ENCODE results near the gene MYNN. TPM values are rescaled to one million over a fixed set of nuclear protein-coding genes. Genes with fewer than 3 reads are reported as not detected.

The MYNN gene
- total RNA-seq, 4 donors from 2014 or later, result 6.5 to 19.1 (median 12.4) TPM

- 0 to 2% methylated on average over 10 to 16 of the region's 51 CpGs for WGBS, 2 donors
- peak in 1 of 4 donors; percentile 56 for TF ChIP-seq POLR2A (IDR thresholded peaks at IDR 0.05)
- TF ChIP-seq CTCF (IDR thresholded peaks at IDR 0.05), result no peak
- Histone ChIP-seq H3K27me3 (no peaks in the 10 kb centered on the region), H3K36me3 (peaks cover 0 to 5% (median 0%) of the 10 kb centered on the region in 3 donors), H3K4me3 (peak within 1 kb of the TSS; percentile 39 to 87 (median 67)), H3K4me1 (peaks cover 6 to 18% (median 9%) of the 10 kb centered on the region in 3 donors), H3K9me3 (no peaks in the 10 kb centered on the region), H3K27ac (peak within 1 kb of the TSS; percentile 81 to 95 (median 89))
- DNase-seq, result peak; percentile 15
- intact Hi-C loops (cut with DNase I), result no loop called here
Measured at GRCh38 chr3:169769287-169770181, 3.7 kb upstream of the MYNN start, which contains the start of gene ACTRT3. Gene ACTRT3, minus strand, starts transcription at chr3:169769561. Its CDS starts 41 bp downstream, at chr3:169769520.

- DNase-seq, result no peak
- peak overlapping the region; percentile 99 to 100 (median 100) for H3K27ac ChIP-seq
- H3K36me3 ChIP-seq, result peaks cover 0 to 27% (median 0%) of the 10 kb centered on the region in 3 donors
- TF ChIP-seq CTCF (IDR thresholded peaks at IDR 0.05), result no peak
- TF ChIP-seq POLR2A (IDR thresholded peaks at IDR 0.05), result no peak
- peaks cover 10 to 33% (median 21%) of the 10 kb centered on the region in 3 donors for H3K4me1 ChIP-seq
- peak overlapping the region; percentile 68 to 99 (median 80) for H3K4me3 ChIP-seq
- H3K27me3 ChIP-seq, result no peaks in the 10 kb centered on the region
- intact Hi-C loops (cut with DNase I), result no loop called here
- WGBS, 2 donors, result 0 to 1% methylated on average over 27 of the region's 27 CpGs
- H3K9me3 ChIP-seq, result no peaks in the 10 kb centered on the region
Measured at GRCh38 chr3:169771497-169772304, 1.5 kb upstream of the MYNN start.

GRCh38 chr3:169772305-169772896, 795 bp upstream of the MYNN start:
- H3K9me3 ChIP-seq, result no peaks in the 10 kb centered on the region
- peak overlapping the region; percentile 99 to 100 (median 100) for H3K27ac ChIP-seq
- TF ChIP-seq POLR2A (IDR thresholded peaks at IDR 0.05), result no peak
- no peak for TF ChIP-seq CTCF (IDR thresholded peaks at IDR 0.05)
- H3K4me3 ChIP-seq, result peak overlapping the region; percentile 68 to 99 (median 80)
- H3K27me3 ChIP-seq, result no peaks in the 10 kb centered on the region
- 1 to 2% methylated on average over 13 to 15 of the region's 15 CpGs for WGBS, 2 donors
- H3K36me3 ChIP-seq, result peaks cover 0 to 34% (median 0%) of the 10 kb centered on the region in 3 donors
- H3K4me1 ChIP-seq, result peaks cover 10 to 33% (median 21%) of the 10 kb centered on the region in 3 donors
- DNase-seq, result no peak
- intact Hi-C loops (cut with DNase I), result no loop called here

DNA sequence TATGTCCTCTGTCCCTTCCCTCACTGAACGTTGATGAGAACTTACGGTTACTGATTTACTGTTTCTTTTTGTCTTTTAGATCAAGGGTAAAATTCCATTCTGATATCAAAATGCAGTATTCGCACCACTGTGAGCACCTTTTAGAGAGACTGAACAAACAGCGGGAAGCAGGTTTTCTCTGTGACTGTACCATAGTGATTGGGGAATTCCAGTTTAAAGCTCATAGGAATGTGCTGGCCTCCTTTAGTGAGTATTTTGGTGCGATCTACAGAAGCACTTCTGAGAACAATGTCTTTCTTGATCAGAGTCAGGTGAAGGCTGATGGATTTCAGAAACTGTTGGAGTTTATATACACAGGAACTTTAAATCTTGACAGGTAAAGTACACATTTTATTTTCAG, 990 bp downstream of the MYNN start:
- no peak for TF ChIP-seq CTCF (IDR thresholded peaks at IDR 0.05)
- TF ChIP-seq POLR2A (IDR thresholded peaks at IDR 0.05), result no peak
- H3K27me3 ChIP-seq, result no peaks in the 10 kb centered on the region
- peak overlapping the region; percentile 68 to 99 (median 80) for H3K4me3 ChIP-seq
- DNase-seq, result no peak
- H3K9me3 ChIP-seq, result no peaks in the 10 kb centered on the region
- peaks cover 10 to 33% (median 21%) of the 10 kb centered on the region in 3 donors for H3K4me1 ChIP-seq
- H3K36me3 ChIP-seq, result peaks cover 0 to 51% (median 0%) of the 10 kb centered on the region in 3 donors
- intact Hi-C loops (cut with DNase I), result no loop called here
- 24 to 33% methylated on average over 5 of the region's 5 CpGs for WGBS, 2 donors
- peak overlapping the region in 2 of 4 donors; percentile 99 to 100 for H3K27ac ChIP-seq

Measured in esophagus squamous epithelium (tissue), 5 donors.